Measurements from ENCODE around the gene ABHD14A. TPM values are rescaled to one million over a fixed set of nuclear protein-coding genes. Genes with fewer than 3 reads are reported as not detected.

Gene ABHD14A
- total and polyA plus RNA-seq, 2 of the 4 experiments (the other 2 are of a cell fraction): 3.4 to 10.0 TPM

DNA sequence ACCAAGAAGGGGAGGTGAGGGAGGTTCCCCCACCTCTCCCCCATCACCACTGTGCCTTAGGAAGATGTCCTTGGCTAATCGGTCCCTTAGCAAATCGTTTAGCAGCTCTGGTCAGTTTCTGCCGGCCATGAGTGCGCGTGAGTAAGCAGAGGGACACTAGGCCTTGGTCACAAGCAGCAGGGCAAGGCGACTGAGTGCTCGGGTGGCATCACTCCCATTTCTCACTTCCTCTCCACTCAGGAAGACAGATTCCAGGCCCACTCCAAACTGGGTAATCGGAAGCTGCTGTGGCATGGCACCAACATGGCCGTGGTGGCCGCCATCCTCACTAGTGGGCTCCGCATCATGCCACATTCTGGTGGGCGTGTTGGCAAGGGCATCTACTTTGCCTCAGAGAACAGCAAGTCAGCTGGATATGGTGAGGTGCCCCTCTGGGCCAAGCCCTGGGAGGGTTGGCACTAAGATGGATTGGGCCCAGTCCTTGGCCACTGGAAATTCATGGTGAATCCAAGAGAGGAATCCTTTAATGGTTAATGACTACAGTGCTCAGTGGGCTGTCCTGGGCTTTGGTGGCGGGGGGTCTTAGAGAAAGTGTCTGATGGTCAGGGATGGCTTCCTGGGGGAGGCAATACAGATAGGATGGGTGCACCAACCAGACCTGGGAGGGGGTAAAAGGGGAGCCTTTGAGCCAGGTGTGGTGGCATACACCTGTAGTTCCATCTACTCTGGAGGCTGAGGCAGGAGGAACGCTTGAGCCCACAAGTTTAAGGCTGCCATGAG, 28.7 kb upstream of the ABHD14A start:
- H2BK120ac ChIP-seq (ENCODE audit: low read depth, low read length): no peak overlapping the region
- no peak overlapping the region for H3K4ac ChIP-seq (ENCODE audit: low read depth, low read length)
- H2BK20ac ChIP-seq (ENCODE audit: low read depth, low read length): no peak overlapping the region
- no peak overlapping the region for H3K27ac ChIP-seq (ENCODE audit: insufficient read depth, low read length)
- no peak overlapping the region for H4K5ac ChIP-seq (ENCODE audit: low read depth, low read length)
- H3K56ac ChIP-seq (ENCODE audit: extremely low read depth, insufficient read depth, low read length): no peak overlapping the region
- no peaks in the 10 kb centered on the region for H3K9me3 ChIP-seq (ENCODE audit: control insufficient read depth, insufficient read depth, low read length)
- H3K9me1 ChIP-seq (ENCODE audit: insufficient read depth, low read length): peaks cover 12% of the 10 kb centered on the region
- H3K79me1 ChIP-seq (ENCODE audit: low read depth in 1 of 2, low read length in 2 of 2): peaks cover 8 to 17% of the 10 kb centered on the region in 2 experiments; a peak in 3 of 4 replicates
- CTCF ChIA-PET: no interaction called here
- 96% methylated on average over 10 of the region's 14 CpGs; no CpG with 5 or more reads in 1 of the 2 experiments for WGBS, 2 experiments (ENCODE audit: extremely low coverage in 2 of 2, insufficient read length in 1 of 2)
- POLR2A ChIA-PET (ENCODE audit: unreplicated experiment): no interaction called here
- H4K8ac ChIP-seq (ENCODE audit: low read depth in 2 of 2, low read length in 2 of 2): no peak overlapping the region
- in situ Hi-C loops (cut with MboI; ENCODE audit: low sequenced_read_pairs) (loop anchor here (25.0 kb wide), 1 partner anchor 559 kb away; the partner anchor contains the start of genes MANF and RBM15B), intact Hi-C loops (cut with micrococcal nuclease) (no loop called here), dilution Hi-C loops (cut with HindIII; ENCODE audit: low sequenced_read_pairs, unreplicated experiment) (no loop called here)
- no peak overlapping the region for H3K4me2 ChIP-seq (ENCODE audit: low read depth, low read length)
- H3K9ac ChIP-seq (ENCODE audit: low read depth, low read length): no peak overlapping the region
- H2AK9ac ChIP-seq (replicated peaks; ENCODE audit: low read depth, low read length, poor library complexity): peak overlapping the region; percentile 30
- H3K14ac ChIP-seq (replicated peaks; ENCODE audit: low read depth, low read length): no peak overlapping the region
- H4K91ac ChIP-seq (ENCODE audit: insufficient read depth, low read depth, low read length): no peak overlapping the region
- H4K20me1 ChIP-seq (ENCODE audit: insufficient read depth, low read length): peaks cover 2% of the 10 kb centered on the region
- DNase-seq (no peak), ATAC-seq (ENCODE audit: low read depth) (no peak)
- H3K4me3 ChIP-seq (ENCODE audit: insufficient read depth, low read depth, low read length): no peak overlapping the region
- peaks cover 2% of the 10 kb centered on the region; the same call in 1 of the 2 replicates for H3K36me3 ChIP-seq (ENCODE audit: control insufficient read depth, insufficient read depth, low read length)
- no peak overlapping the region for H3K18ac ChIP-seq (ENCODE audit: low read depth, low read length)
- H2BK15ac ChIP-seq (ENCODE audit: low read depth, low read length): no peak overlapping the region
- no peak overlapping the region for H3K23ac ChIP-seq (ENCODE audit: low read depth, low read length)
- no peaks in the 10 kb centered on the region for H3K27me3 ChIP-seq (ENCODE audit: control insufficient read depth, insufficient read depth, low read length)
- no TSS peak for BruUV-seq (replicated peaks)
- no peak overlapping the region for H2AFZ ChIP-seq (replicated peaks; ENCODE audit: low read length, poor library complexity)
- H3K4me1 ChIP-seq (ENCODE audit: control insufficient read depth, insufficient read depth, low read length): peaks cover 11% of the 10 kb centered on the region
- H2AK5ac ChIP-seq (ENCODE audit: low read depth, low read length): no peak overlapping the region
- no peak overlapping the region for H2BK5ac ChIP-seq (ENCODE audit: low read depth, low read length, poor library complexity, severe bottlenecking)
- TF ChIP-seq CHD1 (IDR thresholded peaks at IDR 0.05; ENCODE audit: low read depth, low read length): no peak
- no peak for TF ChIP-seq RAD21 (IDR thresholded peaks at IDR 0.05; ENCODE audit: low read length)
- no peak for TF ChIP-seq RCOR1 (IDR thresholded peaks at IDR 0.05; ENCODE audit: insufficient replicate concordance, low read length)
- no peak for TF ChIP-seq SMC3 (IDR thresholded peaks at IDR 0.05; ENCODE audit: low read depth, low read length)
- TF ChIP-seq MAFK (IDR thresholded peaks at IDR 0.05; ENCODE audit: low read depth, low read length): no peak
- TF ChIP-seq, protein P1, sequence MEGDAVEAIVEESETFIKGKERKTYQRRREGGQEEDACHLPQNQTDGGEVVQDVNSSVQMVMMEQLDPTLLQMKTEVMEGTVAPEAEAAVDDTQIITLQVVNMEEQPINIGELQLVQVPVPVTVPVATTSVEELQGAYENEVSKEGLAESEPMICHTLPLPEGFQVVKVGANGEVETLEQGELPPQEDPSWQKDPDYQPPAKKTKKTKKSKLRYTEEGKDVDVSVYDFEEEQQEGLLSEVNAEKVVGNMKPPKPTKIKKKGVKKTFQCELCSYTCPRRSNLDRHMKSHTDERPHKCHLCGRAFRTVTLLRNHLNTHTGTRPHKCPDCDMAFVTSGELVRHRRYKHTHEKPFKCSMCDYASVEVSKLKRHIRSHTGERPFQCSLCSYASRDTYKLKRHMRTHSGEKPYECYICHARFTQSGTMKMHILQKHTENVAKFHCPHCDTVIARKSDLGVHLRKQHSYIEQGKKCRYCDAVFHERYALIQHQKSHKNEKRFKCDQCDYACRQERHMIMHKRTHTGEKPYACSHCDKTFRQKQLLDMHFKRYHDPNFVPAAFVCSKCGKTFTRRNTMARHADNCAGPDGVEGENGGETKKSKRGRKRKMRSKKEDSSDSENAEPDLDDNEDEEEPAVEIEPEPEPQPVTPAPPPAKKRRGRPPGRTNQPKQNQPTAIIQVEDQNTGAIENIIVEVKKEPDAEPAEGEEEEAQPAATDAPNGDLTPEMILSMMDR (conservative IDR thresholded peaks at IDR 0.05; ENCODE audit: low read depth, low read length): no peak
- no peak for TF ChIP-seq BHLHE40 (IDR thresholded peaks at IDR 0.05; ENCODE audit: low read depth, low read length)
- TF ChIP-seq MAZ (IDR thresholded peaks at IDR 0.05; ENCODE audit: borderline replicate concordance, low read depth, low read length): no peak
- no peak for TF ChIP-seq NFE2L2 (IDR thresholded peaks at IDR 0.05; ENCODE audit: low read depth, low read length)
- TF ChIP-seq POLR2A (IDR thresholded peaks at IDR 0.05; ENCODE audit: low read depth, low read length): no peak
- TF ChIP-seq MXI1 (IDR thresholded peaks at IDR 0.05; ENCODE audit: borderline replicate concordance, low read depth, low read length): no peak
- TF ChIP-seq, protein P2, sequence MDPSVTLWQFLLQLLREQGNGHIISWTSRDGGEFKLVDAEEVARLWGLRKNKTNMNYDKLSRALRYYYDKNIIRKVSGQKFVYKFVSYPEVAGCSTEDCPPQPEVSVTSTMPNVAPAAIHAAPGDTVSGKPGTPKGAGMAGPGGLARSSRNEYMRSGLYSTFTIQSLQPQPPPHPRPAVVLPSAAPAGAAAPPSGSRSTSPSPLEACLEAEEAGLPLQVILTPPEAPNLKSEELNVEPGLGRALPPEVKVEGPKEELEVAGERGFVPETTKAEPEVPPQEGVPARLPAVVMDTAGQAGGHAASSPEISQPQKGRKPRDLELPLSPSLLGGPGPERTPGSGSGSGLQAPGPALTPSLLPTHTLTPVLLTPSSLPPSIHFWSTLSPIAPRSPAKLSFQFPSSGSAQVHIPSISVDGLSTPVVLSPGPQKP (IDR thresholded peaks at IDR 0.05; ENCODE audit: borderline replicate concordance, low read depth, low read length): no peak
- no peak for TF ChIP-seq FOS (IDR thresholded peaks at IDR 0.05; ENCODE audit: low read depth, low read length)
- TF ChIP-seq CEBPB (IDR thresholded peaks at IDR 0.05; ENCODE audit: low read depth, low read length): no peak
- TF ChIP-seq RFX5 (IDR thresholded peaks at IDR 0.05; ENCODE audit: low read depth, low read length): no peak
